Left ventricle myocardium inferior (tissue), 1 donor: ENCODE data around the gene ADNP2. TPM values are rescaled to one million over a fixed set of nuclear protein-coding genes. Genes with fewer than 3 reads are reported as not detected.

Experiments used
- DNase-seq: peaks from one replicate; pipeline ENCODE4 v3.0.0-alpha.2; 2020
- H3K27ac ChIP-seq: fragments of 200-600 bp; replicated peaks from 2 replicates; pipeline ENCODE4 v1.8.0; 2021
- H3K27me3 ChIP-seq: fragments of 200-600 bp; 2 replicates; pipeline ENCODE4 v1.8.0; 2021; ENCODE audit warnings: low read depth
- H3K36me3 ChIP-seq: fragments of 200-600 bp; 2 replicates; pipeline ENCODE4 v1.8.0; 2021
- H3K4me1 ChIP-seq: fragments of 200-600 bp; 2 replicates; pipeline ENCODE4 v1.8.0; 2021
- H3K4me3 ChIP-seq: fragments of 200-600 bp; 2 replicates; pipeline ENCODE4 v1.8.0; 2021; ENCODE audit warnings: mild to moderate bottlenecking, moderate library complexity
- H3K9me3 ChIP-seq: fragments of 200-600 bp; replicated peaks from 2 replicates; pipeline ENCODE4 v1.8.0; 2021
- CTCF ChIP-seq: fragments of 200-600 bp; IDR thresholded peaks from 2 replicates; pipeline ENCODE4 v1.8.0; 2021; ENCODE audit warnings: antibody characterized with exemption, mild to moderate bottlenecking, borderline replicate concordance
- intact Hi-C: fragments of 100-400 bp; cut with micrococcal nuclease; formaldehyde crosslinking; loops from one replicate; pipeline ENCODE4 v1.11.0; 2022
- total RNA-seq: library from RNA; stranded (reverse); fragmentation: NEBNext Ultra II Directional; extraction: Animal tissue kit (Norgen Biotek cat#: 25700); gene quantifications from one replicate; pipeline ENCODE4 v1.2.1, GENCODE V29; 2021
- donor health status: DM: no; HTN: yes; CAD: no; lungs with severe emphysema.

The ADNP2 gene
- total RNA-seq, 1 donor from 2014 or later: 7.5 TPM

GRCh38 chr18:80096032-80096565, 13.0 kb upstream of the ADNP2 start:
- DNase-seq: no peak
- intact Hi-C loops: no loop called here
- no peak overlapping the region for H3K27ac ChIP-seq
- H3K36me3 ChIP-seq: no peaks in the 10 kb centered on the region
- no peaks in the 10 kb centered on the region for H3K27me3 ChIP-seq
- no peaks in the 10 kb centered on the region for H3K9me3 ChIP-seq
- no peaks in the 10 kb centered on the region for H3K4me1 ChIP-seq
- H3K4me3 ChIP-seq: no peak overlapping the region
- TF ChIP-seq CTCF: no peak

DNA sequence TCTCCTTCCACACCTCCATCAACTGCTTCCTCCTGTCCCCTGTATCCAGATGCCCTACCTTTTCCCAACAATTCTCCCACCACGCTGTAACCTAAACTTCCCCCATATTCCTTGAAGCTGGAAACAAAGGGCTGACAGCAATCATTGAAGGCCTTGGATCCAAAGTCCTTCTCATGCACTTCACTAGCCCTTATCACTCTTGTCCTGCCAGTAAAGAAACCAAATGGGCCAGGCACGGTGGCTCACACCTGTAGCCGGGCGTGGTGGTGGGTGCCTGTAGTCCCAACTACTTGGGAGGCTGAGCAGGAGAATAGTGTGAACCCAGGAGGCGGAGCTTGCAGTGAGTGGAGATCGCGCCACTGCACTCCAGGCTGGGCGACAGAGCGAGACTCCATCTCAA, 11.9 kb upstream of the ADNP2 start:
- no peaks in the 10 kb centered on the region for H3K36me3 ChIP-seq
- intact Hi-C loops: no loop called here

GRCh38 chr18:80103231-80103630, 5.8 kb upstream of the ADNP2 start:
- H3K36me3 ChIP-seq: no peaks in the 10 kb centered on the region

More for the DNA sequence above, 11.9 kb upstream of the ADNP2 start:
- H3K27me3 ChIP-seq: no peaks in the 10 kb centered on the region
- TF ChIP-seq CTCF: no peak
- H3K27ac ChIP-seq: no peak overlapping the region
- no peak for DNase-seq
- no peaks in the 10 kb centered on the region for H3K9me3 ChIP-seq
- no peak overlapping the region for H3K4me3 ChIP-seq
- H3K4me1 ChIP-seq: no peaks in the 10 kb centered on the region

GRCh38 chr18:80104364-80104779, 4.7 kb upstream of the ADNP2 start:
- no peak for TF ChIP-seq CTCF
- H3K27me3 ChIP-seq: no peaks in the 10 kb centered on the region
- intact Hi-C loops: no loop called here
- H3K4me3 ChIP-seq: no peak overlapping the region
- DNase-seq: no peak
- H3K4me1 ChIP-seq: peaks cover 15% of the 10 kb centered on the region
- H3K27ac ChIP-seq: no peak overlapping the region
- H3K9me3 ChIP-seq: peaks cover 4% of the 10 kb centered on the region
- no peaks in the 10 kb centered on the region for H3K36me3 ChIP-seq

More at GRCh38 chr18:80103231-80103630, 5.8 kb upstream of the ADNP2 start:
- Histone ChIP-seq H3K27ac (peak overlapping the region; percentile 9), H3K4me3 (no peak overlapping the region), H3K27me3 (no peaks in the 10 kb centered on the region), H3K9me3 (no peaks in the 10 kb centered on the region), H3K4me1 (peaks cover 15% of the 10 kb centered on the region)
- no peak for TF ChIP-seq CTCF
- DNase-seq: no peak
- intact Hi-C loops: no loop called here

DNA sequence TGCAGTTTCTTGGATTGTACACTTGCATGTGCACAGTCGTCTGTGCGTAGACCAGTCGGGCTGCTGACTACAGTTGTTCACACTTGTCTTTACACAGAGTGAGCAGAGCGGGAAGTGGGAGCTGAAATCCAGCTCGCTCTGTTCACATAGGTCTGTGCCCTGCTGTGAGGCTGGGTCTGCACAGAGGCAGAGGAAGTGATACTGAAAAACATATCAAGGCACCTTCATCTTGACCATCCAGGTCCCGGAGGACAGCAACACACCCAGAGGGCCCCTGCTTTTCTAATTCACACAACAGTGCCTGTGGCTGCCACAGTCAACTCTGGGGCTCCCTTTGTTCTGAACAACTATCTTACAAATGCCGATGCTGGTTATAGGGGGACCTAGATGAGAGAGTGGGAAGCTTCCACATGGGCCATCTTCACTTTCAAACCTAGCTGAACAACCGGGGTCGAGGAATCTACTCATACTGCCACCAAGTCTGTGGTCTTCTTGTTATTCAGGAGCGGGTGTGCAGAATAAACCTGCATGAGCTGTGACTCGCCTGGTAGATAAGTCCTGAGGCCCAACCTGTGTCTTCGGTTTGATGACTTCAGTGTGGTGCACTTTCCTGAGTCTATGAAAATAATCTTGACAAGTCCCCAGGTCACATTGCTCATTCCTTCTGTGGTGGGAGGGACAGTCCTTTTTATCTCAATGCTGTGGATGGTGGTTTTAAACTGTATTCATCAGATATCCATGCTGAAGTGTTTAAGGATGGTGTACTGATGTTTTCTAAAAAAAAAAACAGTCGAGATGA, 3.5 kb upstream of the ADNP2 start:
- Histone ChIP-seq H3K36me3 (no peaks in the 10 kb centered on the region), H3K27me3 (no peaks in the 10 kb centered on the region), H3K9me3 (peaks cover 4% of the 10 kb centered on the region), H3K27ac (no peak overlapping the region), H3K4me1 (peaks cover 25% of the 10 kb centered on the region), H3K4me3 (no peak overlapping the region)
- DNase-seq: no peak
- no peak for TF ChIP-seq CTCF
- intact Hi-C loops: no loop called here
